NT2/D1 (cell line): Measurements from ENCODE around the gene AGPAT4.

Source experiments
- SUZ12 ChIP-seq: IDR thresholded peaks from 2 replicates; pipeline ENCODE4 v1.6.1; 2011; ENCODE audit not compliant: insufficient read length, insufficient read depth; ENCODE audit errors: extremely low read depth
- YY1 ChIP-seq: IDR thresholded peaks from 2 replicates; pipeline ENCODE4 v1.6.1; 2011; ENCODE audit not compliant: insufficient read length, insufficient read depth
- ZNF274 ChIP-seq: IDR thresholded peaks from 2 replicates; pipeline ENCODE4 v1.6.1; 2011; ENCODE audit warnings: mild to moderate bottlenecking, low read depth, low read length

- TF ChIP-seq ZNF274 (no peak), SUZ12 (no peak), YY1 (no peak)
Measured at GRCh38 chr6:161238500-161238899, 35.4 kb downstream of the AGPAT4 start.
